Erythroblast (primary cell): ENCODE measurements around the gene MID1IP1.

Source experiments
- GATA1 ChIP-seq: IDR thresholded peaks from 2 replicates; pipeline ENCODE4 v1.6.1; 2011; ENCODE audit warnings: low read depth, mild to moderate bottlenecking, control low read depth, low read length, moderate library complexity
- POLR2A ChIP-seq: IDR thresholded peaks from 2 replicates; pipeline ENCODE4 v1.6.1; 2011; ENCODE audit warnings: mild to moderate bottlenecking, low read length

DNA sequence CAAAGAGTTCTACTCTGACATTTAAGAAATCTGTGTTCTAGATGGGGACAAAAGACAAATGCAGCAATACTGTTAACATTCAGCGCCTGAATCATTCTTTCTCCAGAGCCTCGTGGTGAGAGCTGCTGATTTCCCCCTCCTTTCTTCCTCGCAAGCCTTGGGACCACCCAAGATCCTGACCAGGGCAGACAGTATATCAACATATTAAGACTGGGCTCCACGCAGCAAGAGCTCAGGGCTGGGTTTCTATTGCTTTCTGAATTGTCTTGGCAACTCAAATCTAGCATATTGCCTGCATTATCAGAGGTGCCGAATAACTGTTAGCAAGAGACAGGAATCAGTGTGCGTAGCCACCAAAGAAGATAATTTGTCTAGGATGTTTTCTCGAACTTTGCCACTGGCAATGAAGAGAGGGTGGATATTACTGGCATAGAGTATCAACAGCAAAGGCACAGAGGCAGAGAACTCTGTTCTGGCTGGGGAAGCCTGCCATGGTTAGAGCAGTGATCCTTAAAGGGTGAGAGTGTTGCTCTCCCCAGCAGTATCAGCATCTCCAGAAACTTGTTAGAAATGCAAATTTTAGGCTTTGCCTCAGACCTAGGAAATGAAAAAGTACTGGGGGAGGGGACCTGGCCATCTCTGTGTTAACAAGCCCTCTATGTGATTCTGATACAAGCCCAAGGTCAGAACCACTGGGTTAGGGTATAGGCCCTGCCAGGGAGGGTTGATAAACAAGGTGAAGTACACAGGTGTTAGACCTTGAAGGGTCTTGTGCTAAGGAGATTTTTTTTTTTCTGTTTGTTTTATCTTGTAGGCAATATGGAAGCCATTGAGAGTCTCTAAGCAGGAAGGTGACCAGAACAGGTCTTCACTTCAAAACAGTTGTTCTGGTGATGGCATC is 46.2 kb upstream of the MID1IP1 start:
- no peak for TF ChIP-seq POLR2A
- TF ChIP-seq GATA1, result no peak
